Activated naive CD8-positive, alpha-beta T cell (primary cell): ENCODE measurements around the gene TUBGCP6.

ENCODE experiments used
- H3K27ac Mint-ChIP-seq: one replicate; pipeline ENCODE4 v1.8.0; 2021; ENCODE audit warnings: mixed read lengths
- H3K27me3 Mint-ChIP-seq: one replicate; pipeline ENCODE4 v1.8.0; 2021; ENCODE audit warnings: mixed read lengths
- H3K36me3 Mint-ChIP-seq: one replicate; pipeline ENCODE4 v1.8.0; 2021; ENCODE audit warnings: mixed read lengths
- H3K4me1 Mint-ChIP-seq: one replicate; pipeline ENCODE4 v1.8.0; 2021; ENCODE audit warnings: low read depth, mixed read lengths
- H3K4me3 Mint-ChIP-seq: one replicate; pipeline ENCODE4 v1.8.0; 2021; ENCODE audit warnings: mild to moderate bottlenecking, mixed read lengths
- H3K9me3 Mint-ChIP-seq: one replicate; pipeline ENCODE4 v1.8.0; 2021; ENCODE audit warnings: low read depth, mixed read lengths

Gene TUBGCP6

GRCh38 chr22:50252082-50253045, 7.5 kb upstream of the TUBGCP6 start:
- Mint-ChIP-seq H3K4me1 (peaks cover 4% of the 10 kb centered on the region), H3K27me3 (no peaks in the 10 kb centered on the region), H3K36me3 (no peaks in the 10 kb centered on the region), H3K4me3 (peak overlapping the region; percentile 56), H3K27ac (no peak overlapping the region), H3K9me3 (no peaks in the 10 kb centered on the region)

- Mint-ChIP-seq H3K27me3 (no peaks in the 10 kb centered on the region), H3K9me3 (no peaks in the 10 kb centered on the region), H3K36me3 (no peaks in the 10 kb centered on the region), H3K4me3 (peak overlapping the region; percentile 56), H3K4me1 (peaks cover 4% of the 10 kb centered on the region), H3K27ac (no peak overlapping the region)
Observed at GRCh38 chr22:50251477-50252081, 6.8 kb upstream of the TUBGCP6 start.

- no peaks in the 10 kb centered on the region for H3K36me3 Mint-ChIP-seq
- peaks cover 4% of the 10 kb centered on the region for H3K4me1 Mint-ChIP-seq
- H3K27me3 Mint-ChIP-seq, result no peaks in the 10 kb centered on the region
- peak within 1 kb of the TSS; percentile 61 for H3K27ac Mint-ChIP-seq
- peak within 1 kb of the TSS; percentile 81 for H3K4me3 Mint-ChIP-seq
- H3K9me3 Mint-ChIP-seq, result no peaks in the 10 kb centered on the region
Observed at GRCh38 chr22:50250555-50251476, 6.0 kb upstream of the TUBGCP6 start, which contains the start of gene HDAC10. HDAC10 (minus strand) TSS chr22:50251265; CDS start chr22:50251032, 233 bp downstream.

GRCh38 chr22:50250249-50250554, 5.4 kb upstream of the TUBGCP6 start:
- Mint-ChIP-seq H3K9me3 (no peaks in the 10 kb centered on the region), H3K27me3 (no peaks in the 10 kb centered on the region), H3K27ac (no peak overlapping the region), H3K4me1 (peaks cover 4% of the 10 kb centered on the region), H3K4me3 (peak overlapping the region; percentile 81), H3K36me3 (no peaks in the 10 kb centered on the region)

- H3K4me1 Mint-ChIP-seq, result peaks cover 6% of the 10 kb centered on the region
- H3K27me3 Mint-ChIP-seq, result no peaks in the 10 kb centered on the region
- H3K4me3 Mint-ChIP-seq, result peak overlapping the region; percentile 81
- H3K27ac Mint-ChIP-seq, result no peak overlapping the region
- peaks cover 2% of the 10 kb centered on the region for H3K36me3 Mint-ChIP-seq
- H3K9me3 Mint-ChIP-seq, result no peaks in the 10 kb centered on the region
Observed at GRCh38 chr22:50249341-50250248, 4.8 kb upstream of the TUBGCP6 start.

- Mint-ChIP-seq H3K27ac (no peak overlapping the region), H3K27me3 (no peaks in the 10 kb centered on the region), H3K36me3 (peaks cover 2% of the 10 kb centered on the region), H3K4me1 (peaks cover 8% of the 10 kb centered on the region), H3K4me3 (no peak overlapping the region), H3K9me3 (no peaks in the 10 kb centered on the region)
Observed at GRCh38 chr22:50248196-50249081, 3.6 kb upstream of the TUBGCP6 start.

GRCh38 chr22:50247748-50248147, 2.9 kb upstream of the TUBGCP6 start:
- H3K36me3 Mint-ChIP-seq, result peaks cover 2% of the 10 kb centered on the region
- H3K9me3 Mint-ChIP-seq, result no peaks in the 10 kb centered on the region
- H3K27me3 Mint-ChIP-seq, result no peaks in the 10 kb centered on the region
- peaks cover 9% of the 10 kb centered on the region for H3K4me1 Mint-ChIP-seq
- H3K27ac Mint-ChIP-seq, result no peak overlapping the region
- H3K4me3 Mint-ChIP-seq, result no peak overlapping the region

GRCh38 chr22:50246242-50247175, 1.7 kb upstream of the TUBGCP6 start:
- Mint-ChIP-seq H3K4me3 (peak overlapping the region; percentile 53), H3K36me3 (peaks cover 2% of the 10 kb centered on the region), H3K27ac (peak overlapping the region; percentile 34), H3K9me3 (no peaks in the 10 kb centered on the region), H3K4me1 (peaks cover 20% of the 10 kb centered on the region), H3K27me3 (no peaks in the 10 kb centered on the region)

GRCh38 chr22:50245214-50246072, 620 bp upstream of the TUBGCP6 start:
- Mint-ChIP-seq H3K27ac (peak overlapping the region; percentile 100), H3K4me1 (peaks cover 26% of the 10 kb centered on the region), H3K4me3 (peak overlapping the region; percentile 100), H3K9me3 (no peaks in the 10 kb centered on the region), H3K36me3 (peaks cover 4% of the 10 kb centered on the region), H3K27me3 (no peaks in the 10 kb centered on the region)

GRCh38 chr22:50243685-50244419, 971 bp downstream of the TUBGCP6 start:
- Mint-ChIP-seq H3K27me3 (no peaks in the 10 kb centered on the region), H3K4me3 (peak overlapping the region; percentile 100), H3K36me3 (peaks cover 4% of the 10 kb centered on the region)

GRCh38 chr22:50242406-50242949, 2.3 kb downstream of the TUBGCP6 start:
- H3K27ac Mint-ChIP-seq, result peak overlapping the region; percentile 55
- peak overlapping the region; percentile 100 for H3K4me3 Mint-ChIP-seq
- no peaks in the 10 kb centered on the region for H3K27me3 Mint-ChIP-seq
- H3K36me3 Mint-ChIP-seq, result peaks cover 4% of the 10 kb centered on the region
- peaks cover 29% of the 10 kb centered on the region for H3K4me1 Mint-ChIP-seq
- H3K9me3 Mint-ChIP-seq, result no peaks in the 10 kb centered on the region

More at GRCh38 chr22:50243685-50244419, 971 bp downstream of the TUBGCP6 start:
- peaks cover 24% of the 10 kb centered on the region for H3K4me1 Mint-ChIP-seq
- H3K9me3 Mint-ChIP-seq, result no peaks in the 10 kb centered on the region
- peak overlapping the region; percentile 100 for H3K27ac Mint-ChIP-seq
